Nephron progenitor cell (in vitro differentiated cells): Measurements from ENCODE around the gene IL4R.

Source experiments
- DNase-seq: peaks from one replicate; pipeline ENCODE4 v3.0.0; 2021
- H3K27ac Mint-ChIP-seq: 2 replicates; pipeline ENCODE4 v1.8.0; 2021; ENCODE audit warnings: mild to moderate bottlenecking, moderate library complexity, mixed read lengths
- H3K27me3 Mint-ChIP-seq: 2 replicates; pipeline ENCODE4 v1.8.0; 2021; ENCODE audit warnings: mild to moderate bottlenecking, low read depth, mixed read lengths; ENCODE audit not compliant: poor library complexity
- H3K36me3 Mint-ChIP-seq: 2 replicates; pipeline ENCODE4 v1.8.0; 2021; ENCODE audit warnings: low read depth, mixed read lengths
- H3K4me1 Mint-ChIP-seq: 2 replicates; pipeline ENCODE4 v1.8.0; 2021; ENCODE audit warnings: mixed read lengths
- H3K4me3 Mint-ChIP-seq: 2 replicates; pipeline ENCODE4 v1.8.0; 2021; ENCODE audit warnings: mild to moderate bottlenecking, moderate library complexity, mixed read lengths
- H3K9me3 Mint-ChIP-seq: 2 replicates; pipeline ENCODE4 v1.8.0; 2021; ENCODE audit warnings: mild to moderate bottlenecking, moderate library complexity, mixed read lengths
- CTCF ChIP-seq: fragments of 200-600 bp; sonication (generic); IDR thresholded peaks from 2 replicates; pipeline ENCODE4 v1.5.0; 2021; ENCODE audit warnings: antibody characterized with exemption

Gene IL4R

GRCh38 chr16:27318392-27319256, 4.8 kb downstream of the IL4R start:
- H3K9me3 Mint-ChIP-seq, result no peaks in the 10 kb centered on the region
- no peak for TF ChIP-seq CTCF
- no peak for DNase-seq
- H3K36me3 Mint-ChIP-seq, result no peaks in the 10 kb centered on the region
- no peak overlapping the region for H3K4me3 Mint-ChIP-seq
- peaks cover 18% of the 10 kb centered on the region for H3K27me3 Mint-ChIP-seq
- H3K4me1 Mint-ChIP-seq, result peaks cover 27% of the 10 kb centered on the region
- peak overlapping the region; percentile 49 for H3K27ac Mint-ChIP-seq

- H3K4me1 Mint-ChIP-seq, result peaks cover 30% of the 10 kb centered on the region
- peaks cover 18% of the 10 kb centered on the region for H3K27me3 Mint-ChIP-seq
- H3K27ac Mint-ChIP-seq, result no peak overlapping the region
- no peaks in the 10 kb centered on the region for H3K36me3 Mint-ChIP-seq
- no peak for TF ChIP-seq CTCF
- no peak for DNase-seq
- no peak overlapping the region for H3K4me3 Mint-ChIP-seq
- no peaks in the 10 kb centered on the region for H3K9me3 Mint-ChIP-seq
Measured at GRCh38 chr16:27319257-27319965, 5.6 kb downstream of the IL4R start.

GRCh38 chr16:27320261-27321012, 6.7 kb downstream of the IL4R start:
- Mint-ChIP-seq H3K4me1 (peaks cover 33% of the 10 kb centered on the region), H3K27ac (no peak overlapping the region)
- TF ChIP-seq CTCF, result no peak

GRCh38 chr16:27321013-27321915, 7.5 kb downstream of the IL4R start:
- Mint-ChIP-seq H3K4me3 (no peak overlapping the region), H3K9me3 (no peaks in the 10 kb centered on the region), H3K27me3 (peaks cover 10% of the 10 kb centered on the region), H3K36me3 (no peaks in the 10 kb centered on the region), H3K4me1 (peaks cover 37% of the 10 kb centered on the region), H3K27ac (no peak overlapping the region)
- no peak for DNase-seq
- TF ChIP-seq CTCF, result no peak

More at GRCh38 chr16:27320261-27321012, 6.7 kb downstream of the IL4R start:
- H3K36me3 Mint-ChIP-seq, result no peaks in the 10 kb centered on the region
- H3K4me3 Mint-ChIP-seq, result no peak overlapping the region
- H3K27me3 Mint-ChIP-seq, result peaks cover 11% of the 10 kb centered on the region
- DNase-seq, result no peak
- H3K9me3 Mint-ChIP-seq, result no peaks in the 10 kb centered on the region
